Right atrium auricular region (tissue), 2 donors: ENCODE results near the gene COMMD4. TPM values are rescaled to one million over a fixed set of nuclear protein-coding genes. Genes with fewer than 3 reads are reported as not detected.
"Not testable (repeated sequence)": the region's sequence is repeated elsewhere in the genome, so short reads cannot be mapped to it uniquely, and the experiment has no call there.

Experiments
- DNase-seq: peaks from one replicate; pipeline ENCODE4 v3.0.0-alpha.2; 2019; ENCODE audit warnings: low spot score
- H3K27ac ChIP-seq, 2 donors: fragments of 200-600 bp; sonication (generic); 1 replicate in 1 of 2; 2 replicates in 1 of 2; pipeline ENCODE4 v1.5.1; 2016 to 2019
- H3K27me3 ChIP-seq, 2 donors: fragments of 200-600 bp; sonication (generic); one replicate each; pipeline versions ENCODE4 v1.5.1 to v1.6.0; 2017 to 2019
- H3K36me3 ChIP-seq: fragments of 200-600 bp; sonication (generic); one replicate; pipeline ENCODE4 v1.5.1; 2016
- H3K4me1 ChIP-seq, 2 donors: fragments of 200-600 bp; sonication (generic); one replicate each; pipeline versions ENCODE4 v1.5.1 to v1.6.0; 2017 to 2019
- H3K4me3 ChIP-seq, 2 donors: fragments of 200-600 bp; sonication (generic); 1 replicate in 1 of 2; 2 replicates in 1 of 2; pipeline ENCODE4 v1.5.1; 2017 to 2019; ENCODE audit warnings: mild to moderate bottlenecking in 1 of 2, moderate library complexity in 1 of 2
- H3K9me3 ChIP-seq, 2 donors: fragments of 200-600 bp; sonication (generic); one replicate each; pipeline ENCODE4 v1.5.1; 2019
- CTCF ChIP-seq, 2 donors: fragments of 200-600 bp; sonication (generic); IDR thresholded peaks; one replicate each; pipeline ENCODE4 v1.5.1; 2019; ENCODE audit warnings: antibody characterized with exemption in 2 of 2
- total RNA-seq, 2 donors: library from RNA; depleted of rRNA; stranded (reverse); fragments of >200 nt; gene quantifications; one replicate each; pipeline ENCODE4 v1.1.0, GENCODE V29; 2016

Gene COMMD4
- total RNA-seq, 2 donors from 2014 or later, result 47.2 to 52.4 TPM

DNA sequence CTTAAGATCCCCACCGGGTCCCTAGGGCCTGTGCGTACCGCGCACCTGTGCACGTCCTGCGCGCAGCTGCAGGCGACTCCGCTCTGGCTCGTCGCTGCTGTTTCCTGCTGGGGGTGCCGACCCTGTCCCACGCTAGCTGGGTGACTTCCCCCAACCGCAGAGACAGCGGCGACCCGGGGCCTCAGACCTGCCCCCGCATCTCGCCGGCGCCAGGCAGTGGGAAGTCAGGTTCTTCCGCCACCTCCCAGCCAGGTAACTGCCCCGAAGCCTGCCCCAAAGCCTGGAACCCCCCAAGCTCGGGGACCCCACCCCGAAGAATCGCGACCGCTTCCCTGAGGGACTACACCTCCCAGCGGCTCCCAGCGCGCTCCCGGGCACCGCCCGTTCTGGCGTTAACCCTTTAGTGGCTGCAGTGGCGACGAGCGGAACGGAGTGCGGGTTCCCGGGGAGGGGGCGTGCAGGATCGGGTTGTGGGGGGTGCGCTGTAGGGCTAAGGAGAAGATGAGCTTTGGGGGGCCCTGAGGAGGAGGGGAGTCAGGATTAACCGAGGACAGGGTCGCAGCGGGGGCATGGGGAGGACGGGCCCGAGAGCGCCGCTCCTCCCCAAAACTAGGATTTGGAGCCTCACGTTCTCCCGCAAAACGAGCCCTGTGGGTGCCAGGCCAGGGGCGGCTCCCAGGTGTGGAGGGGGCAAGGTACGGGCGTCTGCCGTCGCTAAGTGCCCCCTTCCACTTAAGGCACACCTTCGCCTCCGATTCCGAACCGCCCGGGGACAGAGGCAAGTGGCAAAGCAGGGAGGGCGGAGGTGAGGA lies 11.6 kb downstream of the COMMD4 start:
- Histone ChIP-seq H3K9me3 (no peaks in the 10 kb centered on the region), H3K4me3 (peak overlapping the region; percentile 65 to 83), H3K4me1 (peaks cover 0 to 16% of the 10 kb centered on the region in 2 donors), H3K27ac (peak overlapping the region; percentile 63 to 78), H3K27me3 (no peaks in the 10 kb centered on the region), H3K36me3 (no peaks in the 10 kb centered on the region)
- TF ChIP-seq CTCF (IDR thresholded peaks at IDR 0.05), result no peak
- no peak for DNase-seq

- no peaks in the 10 kb centered on the region for H3K9me3 ChIP-seq
- TF ChIP-seq CTCF (IDR thresholded peaks at IDR 0.05), result no peak
- no peaks in the 10 kb centered on the region for H3K27me3 ChIP-seq
- H3K4me3 ChIP-seq, result peak overlapping the region; percentile 65 to 83
- H3K27ac ChIP-seq, result peak overlapping the region; percentile 63 to 78
- no peaks in the 10 kb centered on the region for H3K36me3 ChIP-seq
- peaks cover 0 to 16% of the 10 kb centered on the region in 2 donors for H3K4me1 ChIP-seq
- no peak for DNase-seq
Measured at GRCh38 chr15:75348034-75348561, 12.2 kb downstream of the COMMD4 start.

DNA sequence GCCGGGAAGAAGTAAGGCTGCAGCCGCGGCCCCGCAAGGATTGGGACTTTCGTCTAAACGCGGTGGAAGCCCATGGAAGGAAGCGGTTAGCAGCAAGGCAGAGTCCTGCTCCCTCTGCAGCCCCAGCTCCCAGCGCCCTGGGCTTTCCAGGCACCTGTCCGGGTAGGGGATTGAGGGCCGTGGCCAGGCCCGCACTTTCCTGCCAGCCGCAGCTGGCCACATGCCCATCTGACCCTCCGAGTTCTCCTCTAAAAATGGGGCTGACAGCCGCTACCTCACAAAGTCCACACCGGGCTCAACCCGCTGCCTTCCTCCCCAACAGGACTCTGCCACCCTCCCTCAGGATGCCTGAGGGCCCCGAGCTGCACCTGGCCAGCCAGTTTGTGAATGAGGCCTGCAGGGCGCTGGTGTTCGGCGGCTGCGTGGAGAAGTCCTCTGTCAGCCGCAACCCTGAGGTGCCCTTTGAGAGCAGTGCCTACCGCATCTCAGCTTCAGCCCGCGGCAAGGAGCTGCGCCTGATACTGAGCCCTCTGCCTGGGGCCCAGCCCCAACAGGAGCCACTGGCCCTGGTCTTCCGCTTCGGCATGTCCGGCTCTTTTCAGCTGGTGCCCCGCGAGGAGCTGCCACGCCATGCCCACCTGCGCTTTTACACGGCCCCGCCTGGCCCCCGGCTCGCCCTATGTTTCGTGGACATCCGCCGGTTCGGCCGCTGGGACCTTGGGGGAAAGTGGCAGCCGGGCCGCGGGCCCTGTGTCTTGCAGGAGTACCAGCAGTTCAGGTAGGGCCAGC lies 12.9 kb downstream of the COMMD4 start:
- TF ChIP-seq CTCF (IDR thresholded peaks at IDR 0.05), result no peak
- Histone ChIP-seq H3K9me3 (no peaks in the 10 kb centered on the region), H3K4me1 (peaks cover 0 to 16% of the 10 kb centered on the region in 2 donors), H3K4me3 (peak overlapping the region; percentile 65 to 83), H3K27me3 (no peaks in the 10 kb centered on the region), H3K36me3 (no peaks in the 10 kb centered on the region), H3K27ac (no peak overlapping the region)
- DNase-seq, result no peak

GRCh38 chr15:75349351-75349669 lies 13.4 kb downstream of the COMMD4 start:
- H3K4me1 ChIP-seq, result peaks cover 0 to 16% of the 10 kb centered on the region in 2 donors
- not testable (repeated sequence) for H3K4me3 ChIP-seq, H3K27ac ChIP-seq, H3K36me3 ChIP-seq, H3K27me3 ChIP-seq, DNase-seq, H3K9me3 ChIP-seq

GRCh38 chr15:75349851-75350588 lies 14.2 kb downstream of the COMMD4 start:
- TF ChIP-seq CTCF (IDR thresholded peaks at IDR 0.05), result no peak
- Histone ChIP-seq H3K27ac (no peak overlapping the region), H3K27me3 (no peaks in the 10 kb centered on the region), H3K4me3 (no peak overlapping the region), H3K9me3 (no peaks in the 10 kb centered on the region), H3K36me3 (no peaks in the 10 kb centered on the region), H3K4me1 (peaks cover 0 to 16% of the 10 kb centered on the region in 2 donors)
- DNase-seq, result no peak
